HG02938 (cell line): ENCODE data around the gene DNAJC3.
"Not testable (repeated sequence)": the region's sequence is repeated elsewhere in the genome, so short reads cannot be mapped to it uniquely, and the experiment has no call there.

Source experiments
- ATAC-seq: cut with Tn5 transposase; IDR thresholded peaks from one replicate; pipeline ENCODE4 v1.9.1; 2021; ENCODE audit warnings: mild to moderate bottlenecking, moderate library complexity; ENCODE audit not compliant: unreplicated experiment

The DNAJC3 gene

GRCh38 chr13:95763601-95764000, 86.7 kb downstream of the DNAJC3 start:
- no peak for ATAC-seq

GRCh38 chr13:95771905-95772304, 95.0 kb downstream of the DNAJC3 start:
- ATAC-seq, result no peak

DNA sequence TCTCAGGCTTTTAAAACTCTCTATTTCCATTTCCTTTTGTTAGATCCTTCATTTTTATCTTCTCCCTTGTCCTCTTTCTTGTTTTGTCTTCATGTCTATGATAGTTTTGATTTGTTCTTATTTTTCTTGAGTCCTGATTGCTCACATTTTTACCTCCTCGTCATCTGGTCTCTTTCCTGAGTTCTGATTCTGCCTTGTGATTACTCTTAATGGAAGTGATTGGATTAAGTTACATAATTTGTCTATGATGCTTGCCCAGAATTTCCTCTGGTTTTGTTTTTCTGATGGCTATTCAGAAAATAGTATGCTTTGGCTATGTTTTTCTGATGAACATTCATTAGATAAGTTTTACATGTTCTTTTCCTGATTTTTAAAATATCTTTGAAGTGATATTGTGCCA, 102.6 kb downstream of the DNAJC3 start:
- ATAC-seq, result no peak

GRCh38 chr13:95781016-95781415, 104.1 kb downstream of the DNAJC3 start:
- ATAC-seq, result no peak

- not testable (repeated sequence) for ATAC-seq
Observed at GRCh38 chr13:95781940-95782339, 105.0 kb downstream of the DNAJC3 start.

DNA sequence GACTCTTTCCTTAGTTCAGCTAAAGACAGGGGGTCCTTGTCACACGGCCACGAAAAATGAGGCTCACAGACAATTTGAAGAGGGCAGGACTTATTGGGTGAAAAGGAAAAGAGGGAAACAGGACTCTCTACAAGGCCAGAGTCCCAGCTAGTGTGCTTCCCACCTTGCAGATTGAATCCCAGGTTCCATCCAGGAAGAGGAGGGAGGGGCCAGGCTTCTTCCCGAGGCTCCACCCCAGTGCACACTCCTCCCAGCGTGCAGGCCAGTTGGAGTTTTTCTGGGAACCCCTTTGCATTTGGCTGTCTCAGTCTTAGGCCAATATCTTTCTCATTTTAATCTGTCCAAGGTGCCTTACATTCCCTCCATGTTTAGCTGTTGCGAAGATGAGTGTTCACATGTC, 106.8 kb downstream of the DNAJC3 start:
- no peak for ATAC-seq

DNA sequence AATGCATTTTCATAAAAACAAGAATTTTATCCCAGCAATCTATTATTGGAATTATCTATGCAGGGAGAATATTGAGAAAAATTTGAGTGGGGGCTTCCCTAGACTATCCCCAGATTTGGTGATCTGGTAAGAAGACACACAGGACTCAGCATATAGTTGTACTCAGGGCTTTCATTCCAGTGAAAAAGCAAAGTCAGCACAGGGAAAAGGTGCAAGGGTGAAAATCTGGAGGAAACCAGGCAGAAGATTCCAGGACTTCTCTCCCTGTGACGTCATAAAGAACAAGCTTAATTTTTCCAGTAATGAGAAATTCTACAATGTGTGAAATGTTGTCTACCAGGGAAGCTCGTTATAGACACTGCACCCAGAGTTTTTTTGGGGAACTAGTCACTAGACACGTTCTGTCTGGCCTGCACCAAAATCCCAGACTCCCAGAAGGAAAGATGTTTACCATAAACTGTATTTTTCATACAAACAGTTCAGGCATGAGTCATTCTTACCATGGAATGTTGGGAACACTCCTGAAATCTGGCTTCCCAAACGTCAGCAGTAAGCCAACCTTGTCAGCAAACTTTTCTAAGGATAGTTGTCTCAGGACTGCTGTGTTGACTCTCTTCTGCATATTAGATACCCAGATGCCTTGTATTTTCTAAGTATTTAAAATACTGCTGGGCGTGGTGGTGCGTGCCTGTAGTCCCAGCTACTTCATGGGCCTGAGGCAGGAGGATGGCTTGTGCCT, 107.4 kb downstream of the DNAJC3 start:
- ATAC-seq, result no peak

DNA sequence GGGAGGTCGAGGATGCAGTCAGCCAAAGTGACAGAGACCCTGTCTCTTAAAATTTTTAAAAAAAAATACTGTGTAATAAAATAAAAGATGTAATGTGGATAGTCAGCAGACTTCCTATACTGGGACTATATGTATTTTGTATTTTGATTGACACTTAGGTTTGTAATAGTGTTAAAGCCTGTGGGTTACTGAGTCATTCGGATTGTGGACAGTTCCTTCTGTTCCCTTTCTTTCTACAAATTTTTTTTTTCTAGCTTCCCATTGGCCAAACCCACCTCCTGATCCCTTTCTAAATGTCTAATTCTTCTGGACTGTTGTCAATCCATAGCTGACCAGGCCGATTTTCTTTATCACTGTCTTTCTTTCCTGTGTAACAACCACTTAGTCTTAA, 108.0 kb downstream of the DNAJC3 start:
- no peak for ATAC-seq

DNA sequence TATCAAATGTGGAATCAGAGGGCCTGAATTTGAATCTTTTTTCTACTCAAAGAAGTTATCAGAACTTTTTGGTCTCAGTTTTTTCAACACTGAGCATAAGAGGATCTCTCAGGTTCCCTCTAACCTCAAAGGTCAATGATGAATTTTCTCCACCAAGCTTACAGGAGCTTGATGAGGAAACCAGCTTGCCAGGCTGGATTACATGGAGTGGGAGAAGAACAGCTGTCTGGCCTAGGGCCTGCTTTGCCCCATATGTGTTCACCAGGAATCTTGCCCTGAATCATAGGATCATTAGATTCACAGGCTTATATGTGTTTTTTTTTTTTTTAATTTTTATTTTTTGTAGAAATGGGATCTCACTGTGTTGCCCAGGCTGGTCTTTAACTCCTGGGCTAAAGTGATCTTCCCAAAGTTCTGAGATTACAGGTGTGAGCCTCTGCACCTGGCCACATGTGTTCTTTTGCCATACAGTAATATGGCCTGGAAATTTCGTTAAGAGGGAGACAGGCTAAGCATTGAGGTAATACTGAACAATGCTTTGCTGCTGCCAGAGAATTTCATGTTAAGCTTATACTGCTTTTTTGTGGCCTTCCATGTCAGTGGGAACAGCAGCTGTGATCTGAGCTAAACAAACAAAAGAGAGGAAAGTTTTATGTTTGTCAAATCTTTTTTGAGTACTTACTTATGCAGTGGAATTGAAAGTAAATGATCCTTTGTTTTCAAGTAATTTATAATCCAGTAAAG, 110.6 kb downstream of the DNAJC3 start:
- ATAC-seq, result no peak

- no peak for ATAC-seq
Observed at GRCh38 chr13:95788100-95788463, 111.1 kb downstream of the DNAJC3 start.

DNA sequence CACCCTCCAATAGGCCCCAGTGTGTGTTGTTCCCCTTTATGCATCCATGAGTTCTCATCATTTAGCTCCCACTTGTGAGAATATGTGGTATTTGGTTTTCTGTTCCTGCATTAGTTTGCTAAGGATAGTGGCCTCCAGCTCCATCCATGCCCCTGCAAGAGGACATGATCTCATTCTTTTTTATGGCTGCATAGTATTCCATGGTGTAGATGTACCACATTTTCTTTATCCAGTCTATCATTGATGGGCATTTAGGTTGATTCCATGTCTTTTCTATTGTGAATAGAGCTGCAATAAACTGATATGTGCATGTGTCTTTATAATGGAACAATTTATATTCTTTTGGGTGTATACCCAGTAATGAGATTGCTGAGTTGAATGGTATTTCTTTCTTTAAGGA, 112.4 kb downstream of the DNAJC3 start:
- not testable (repeated sequence) for ATAC-seq

GRCh38 chr13:95791084-95791722, 114.3 kb downstream of the DNAJC3 start:
- no peak for ATAC-seq

- no peak for ATAC-seq
Observed at GRCh38 chr13:95793018-95793555, 116.1 kb downstream of the DNAJC3 start.

- ATAC-seq, result no peak
Observed at GRCh38 chr13:95793781-95794180, 116.8 kb downstream of the DNAJC3 start.

GRCh38 chr13:95797016-95797415, 120.1 kb downstream of the DNAJC3 start:
- no peak for ATAC-seq

DNA sequence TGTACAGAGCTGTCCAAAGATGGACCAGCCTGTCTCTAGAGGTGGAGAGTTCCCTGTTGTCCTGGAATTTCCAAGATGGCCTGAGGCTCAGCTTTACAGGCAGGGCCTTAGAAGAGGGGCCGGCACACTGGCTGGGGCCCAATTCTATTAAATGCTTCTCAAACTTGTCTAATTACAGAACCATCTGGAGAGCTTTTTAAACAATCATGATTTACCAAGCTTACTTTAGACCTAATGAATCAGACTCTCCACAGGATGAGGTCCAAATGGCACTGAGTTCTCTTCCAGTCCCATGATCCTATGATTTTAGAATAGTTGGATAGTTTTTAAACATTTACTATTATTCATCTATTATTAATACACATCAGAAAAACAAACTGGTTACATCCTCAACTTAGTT, 123.5 kb downstream of the DNAJC3 start:
- ATAC-seq, result no peak

DNA sequence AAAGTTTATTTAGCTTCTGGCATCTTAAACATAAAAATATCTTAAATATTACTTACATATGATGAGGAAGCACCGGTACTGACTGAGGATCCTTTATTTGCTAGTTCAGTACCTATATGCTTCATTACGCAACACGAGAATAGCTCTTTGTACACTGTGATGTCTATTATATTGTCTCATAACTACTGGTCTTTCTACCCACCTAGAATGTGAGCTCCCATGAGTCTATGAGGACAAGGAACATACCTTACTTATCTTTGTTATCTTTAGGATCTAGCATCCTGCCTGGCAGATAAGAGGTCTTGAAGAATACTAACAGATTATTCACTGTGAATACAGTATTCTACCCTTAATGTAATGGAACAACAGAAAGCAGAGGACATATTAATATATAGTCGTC, 124.9 kb downstream of the DNAJC3 start:
- ATAC-seq, result no peak

DNA sequence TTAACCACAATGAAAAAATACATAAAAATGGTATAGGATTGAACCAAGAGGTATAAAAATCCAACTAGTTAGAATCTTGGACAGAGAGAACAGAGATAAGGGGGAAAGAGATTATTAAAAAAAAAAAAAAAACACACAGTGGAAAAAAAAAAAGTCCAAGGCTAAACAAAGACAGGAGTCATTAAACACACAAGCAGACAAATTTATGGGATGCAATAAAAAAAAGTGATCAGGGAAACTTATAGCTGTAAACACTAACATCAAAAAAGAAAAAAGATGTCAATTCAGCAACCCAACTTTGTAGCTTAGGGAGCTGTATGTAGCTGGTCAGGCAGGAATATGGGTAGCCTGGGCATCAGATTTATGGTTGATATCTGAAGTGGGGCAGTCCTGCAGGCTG, 129.0 kb downstream of the DNAJC3 start:
- ATAC-seq, result no peak

GRCh38 chr13:95809429-95809828, 132.5 kb downstream of the DNAJC3 start:
- ATAC-seq, result no peak

GRCh38 chr13:95813139-95813538, 136.2 kb downstream of the DNAJC3 start:
- no peak for ATAC-seq

DNA sequence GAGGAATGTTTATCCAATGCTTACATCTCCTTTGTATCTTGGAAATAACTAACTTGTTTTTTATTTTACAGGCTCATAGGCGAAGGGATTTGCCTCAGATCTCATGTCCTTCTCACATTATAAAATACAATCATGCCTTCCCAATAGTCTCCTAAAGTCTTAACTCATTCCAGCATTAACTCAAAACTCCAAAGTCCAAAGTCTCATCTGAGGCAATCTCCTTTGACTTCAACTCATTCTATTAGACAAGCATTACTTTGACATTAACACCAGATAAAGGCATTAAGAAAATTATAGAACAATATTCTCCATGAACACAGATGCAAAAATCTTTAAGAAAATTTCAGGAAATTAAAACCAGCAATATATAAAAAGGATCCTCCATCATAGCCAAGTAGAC, 137.6 kb downstream of the DNAJC3 start:
- ATAC-seq, result no peak

DNA sequence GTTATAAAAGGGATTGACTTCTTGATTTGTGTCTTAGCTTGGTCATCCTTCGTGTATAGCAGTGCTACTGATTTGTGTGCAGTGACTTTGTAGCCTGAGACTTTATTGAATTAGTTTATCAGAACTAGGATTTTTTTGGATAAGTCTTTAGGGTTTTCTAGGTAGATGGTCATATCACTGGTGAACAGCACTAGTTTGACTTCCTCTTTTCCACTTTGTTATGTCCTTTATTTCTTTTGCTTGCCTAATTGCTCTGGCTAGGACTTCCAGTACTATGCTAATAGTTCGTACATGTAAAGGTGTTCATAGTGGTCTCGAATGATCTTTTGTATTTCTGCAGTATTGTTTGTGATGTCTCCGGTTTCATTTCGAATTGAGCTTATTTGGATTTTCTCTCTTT, 145.4 kb downstream of the DNAJC3 start:
- ATAC-seq, result no peak
